Stomach (tissue), 9 donors: Measurements from ENCODE around the gene FCGR3A. TPM values are rescaled to one million over a fixed set of nuclear protein-coding genes. Genes with fewer than 3 reads are reported as not detected.

ENCODE experiments used
- DNase-seq, 2 donors: peaks; one replicate each; pipeline versions ENCODE4 v3.0.0 to v3.0.0-alpha.2; 2013 to 2019
- H3K27ac ChIP-seq, 5 donors: fragments of 200-600 bp in 4 of 5; sonication (generic) in 4 of 5; one replicate each; pipeline ENCODE4 v1.5.1; 2013 to 2019; ENCODE audit warnings: mild to moderate bottlenecking in 1 of 5, moderate library complexity in 1 of 5
- H3K27me3 ChIP-seq, 3 donors: fragments of 200-600 bp; sonication (generic); one replicate each; pipeline ENCODE4 v1.5.1; 2017 to 2019; ENCODE audit warnings: mixed run types in 1 of 3
- H3K36me3 ChIP-seq, 4 donors: fragments of 200-600 bp; sonication (generic); 1 replicate in 3 of 4; 2 replicates in 1 of 4; pipeline ENCODE4 v1.5.1; 2016 to 2019
- H3K4me1 ChIP-seq, 4 donors: fragments of 200-600 bp; sonication (generic); one replicate each; pipeline ENCODE4 v1.5.1; 2016 to 2019
- H3K4me3 ChIP-seq, 4 donors: fragments of 200-600 bp; sonication (generic) in 3 of 4; one replicate each; pipeline ENCODE4 v1.5.1; 2016 to 2019; ENCODE audit warnings: mild to moderate bottlenecking in 1 of 4
- H3K9me3 ChIP-seq, 4 donors: fragments of 200-600 bp; sonication (generic); one replicate each; pipeline ENCODE4 v1.5.1; 2016 to 2019
- EP300 ChIP-seq: sonication (generic); formaldehyde crosslinking; IDR thresholded peaks from one replicate; pipeline ENCODE4 v1.6.1; 2017; ENCODE audit warnings: antibody characterized with exemption
- POLR2A ChIP-seq, 4 donors: fragments of 450-650 bp; IDR thresholded peaks; one replicate each; pipeline ENCODE4 v1.6.1; 2016; ENCODE audit warnings: antibody characterized with exemption in 4 of 4, control low read depth in 2 of 4, mild to moderate bottlenecking in 1 of 4, moderate library complexity in 1 of 4
- POLR2AphosphoS5 ChIP-seq, 3 donors: sonication (generic); formaldehyde crosslinking; IDR thresholded peaks; one replicate each; pipeline ENCODE4 v1.6.1; 2016; ENCODE audit warnings: antibody characterized with exemption in 3 of 3
- WGBS, 5 donors: extraction: QIAGEN DNeasy Blood & Tissue Kit in 3 of 5; methylation state at CpG; one replicate each; pipeline versions ENCODE4 v1.1.5 to v1.1.7; 2013 to 2018; 5-methylcytosine and 5-hydroxymethylcytosine counted together
- intact Hi-C: fragments of 100-400 bp; cut with DNase I; formaldehyde crosslinking; loops from one replicate; pipeline ENCODE4 v1.15.1; 2023; ENCODE audit warnings: low total_unique reads
- polyA plus RNA-seq, 3 donors: library from polyadenylated mRNA; stranded (reverse); fragments of 200-250 nt; gene quantifications; one replicate each; pipeline ENCODE4 v1.2.3, GENCODE V29; 2013
- total RNA-seq, 5 donors: library from RNA; depleted of rRNA; stranded (reverse); fragments of >200 nt; gene quantifications; one replicate each; pipeline versions ENCODE4 v1.1.0 to v1.2.3, GENCODE V29; 2014 to 2016
- TF ChIP-seq, protein P1 (sequence below), 7 experiments: fragments of 450-650 bp in 4 of 7; fragments of 200-600 bp in 3 of 7; sonication (generic) in 3 of 7; IDR thresholded peaks; one replicate each; pipeline ENCODE4 v1.5.1; 2016 to 2019; ENCODE audit warnings: antibody characterized with exemption in 7 of 7, control low read depth in 2 of 7, mild to moderate bottlenecking in 1 of 7
- donor health status: healthy with polysubstance abuse.
- donor health status: Bipolar disorder and iron deficiency.
- donor health status: healthy.

Gene FCGR3A
- total and polyA plus RNA-seq, 8 donors: 2.2 to 18.0 (median 6.7) TPM; not detected in 1

GRCh38 chr1:161499099-161500039, 50.2 kb downstream of the FCGR3A start:
- TF ChIP-seq POLR2AphosphoS5 (IDR thresholded peaks at IDR 0.05) (no peak), POLR2A (IDR thresholded peaks at IDR 0.05) (no peak), EP300 (no peak)
- TF ChIP-seq, protein P1, sequence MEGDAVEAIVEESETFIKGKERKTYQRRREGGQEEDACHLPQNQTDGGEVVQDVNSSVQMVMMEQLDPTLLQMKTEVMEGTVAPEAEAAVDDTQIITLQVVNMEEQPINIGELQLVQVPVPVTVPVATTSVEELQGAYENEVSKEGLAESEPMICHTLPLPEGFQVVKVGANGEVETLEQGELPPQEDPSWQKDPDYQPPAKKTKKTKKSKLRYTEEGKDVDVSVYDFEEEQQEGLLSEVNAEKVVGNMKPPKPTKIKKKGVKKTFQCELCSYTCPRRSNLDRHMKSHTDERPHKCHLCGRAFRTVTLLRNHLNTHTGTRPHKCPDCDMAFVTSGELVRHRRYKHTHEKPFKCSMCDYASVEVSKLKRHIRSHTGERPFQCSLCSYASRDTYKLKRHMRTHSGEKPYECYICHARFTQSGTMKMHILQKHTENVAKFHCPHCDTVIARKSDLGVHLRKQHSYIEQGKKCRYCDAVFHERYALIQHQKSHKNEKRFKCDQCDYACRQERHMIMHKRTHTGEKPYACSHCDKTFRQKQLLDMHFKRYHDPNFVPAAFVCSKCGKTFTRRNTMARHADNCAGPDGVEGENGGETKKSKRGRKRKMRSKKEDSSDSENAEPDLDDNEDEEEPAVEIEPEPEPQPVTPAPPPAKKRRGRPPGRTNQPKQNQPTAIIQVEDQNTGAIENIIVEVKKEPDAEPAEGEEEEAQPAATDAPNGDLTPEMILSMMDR (IDR thresholded peaks at IDR 0.05): no peak
- Histone ChIP-seq H3K4me1 (no peaks in the 10 kb centered on the region), H3K4me3 (no peak overlapping the region), H3K9me3 (no peaks in the 10 kb centered on the region), H3K27ac (peak overlapping the region in 2 of 5 donors; percentile 33 to 56), H3K27me3 (peaks cover 0 to 15% (median 0%) of the 10 kb centered on the region in 3 donors), H3K36me3 (no peaks in the 10 kb centered on the region)
- intact Hi-C loops: no loop called here
- peak in 1 of 2 donors; percentile 33 for DNase-seq
- 77 to 83% (median 82%) methylated on average over 8 of the region's 8 CpGs for WGBS, 5 donors

GRCh38 chr1:161498646-161499045, 51.0 kb downstream of the FCGR3A start:
- H3K27me3 ChIP-seq: peaks cover 0 to 13% (median 0%) of the 10 kb centered on the region in 3 donors
- no peaks in the 10 kb centered on the region for H3K36me3 ChIP-seq
- H3K4me1 ChIP-seq: no peaks in the 10 kb centered on the region
- TF ChIP-seq POLR2AphosphoS5 (IDR thresholded peaks at IDR 0.05) (no peak), POLR2A (IDR thresholded peaks at IDR 0.05) (no peak), EP300 (no peak)
- TF ChIP-seq, protein P1 (IDR thresholded peaks at IDR 0.05): no peak
- 88 to 100% (median 94%) methylated on average over 2 of the region's 2 CpGs for WGBS, 5 donors
- H3K9me3 ChIP-seq: no peaks in the 10 kb centered on the region
- H3K27ac ChIP-seq: no peak overlapping the region
- H3K4me3 ChIP-seq: no peak overlapping the region
- DNase-seq: no peak
- intact Hi-C loops: no loop called here

DNA sequence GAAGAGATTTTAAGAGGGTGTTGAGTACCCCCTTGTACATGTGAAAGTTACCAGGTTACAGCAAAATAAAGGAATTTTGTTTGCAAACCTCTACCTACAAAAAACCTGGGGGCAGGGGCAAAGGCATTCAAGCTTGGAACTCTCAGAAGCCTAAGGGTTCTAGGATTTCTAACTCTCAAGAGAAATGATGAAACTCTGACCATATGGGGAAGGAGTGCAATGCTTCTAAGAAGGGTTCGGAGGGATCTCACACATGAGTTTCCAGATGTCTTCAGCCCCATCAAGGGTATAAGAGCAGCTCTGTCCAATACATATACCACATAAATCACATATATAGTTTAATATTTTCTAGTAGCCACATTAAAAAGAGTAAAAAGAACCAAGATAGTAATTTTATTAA, 51.7 kb downstream of the FCGR3A start:
- intact Hi-C loops: no loop called here
- WGBS, 5 donors: 74 to 94% (median 89%) methylated on average over 1 of the region's 1 CpG
- peaks cover 0 to 6% (median 0%) of the 10 kb centered on the region in 3 donors for H3K27me3 ChIP-seq
- DNase-seq: no peak
- H3K4me3 ChIP-seq: no peak overlapping the region
- TF ChIP-seq POLR2A (IDR thresholded peaks at IDR 0.05): no peak
- TF ChIP-seq, protein P1 (IDR thresholded peaks at IDR 0.05): no peak
- no peak for TF ChIP-seq EP300
- no peak for TF ChIP-seq POLR2AphosphoS5 (IDR thresholded peaks at IDR 0.05)
- H3K9me3 ChIP-seq: no peaks in the 10 kb centered on the region
- no peak overlapping the region for H3K27ac ChIP-seq
- no peaks in the 10 kb centered on the region for H3K4me1 ChIP-seq
- H3K36me3 ChIP-seq: no peaks in the 10 kb centered on the region

- H3K27me3 ChIP-seq: peaks cover 0 to 24% (median 0%) of the 10 kb centered on the region in 3 donors
- no peak for DNase-seq
- no peaks in the 10 kb centered on the region for H3K4me1 ChIP-seq
- H3K36me3 ChIP-seq: no peaks in the 10 kb centered on the region
- intact Hi-C loops: no loop called here
- H3K27ac ChIP-seq: no peak overlapping the region
- H3K9me3 ChIP-seq: no peaks in the 10 kb centered on the region
- no peak overlapping the region for H3K4me3 ChIP-seq
- TF ChIP-seq POLR2A (IDR thresholded peaks at IDR 0.05) (no peak), EP300 (no peak), POLR2AphosphoS5 (IDR thresholded peaks at IDR 0.05) (no peak)
- TF ChIP-seq, protein P1 (IDR thresholded peaks at IDR 0.05): no peak
These were observed 54.1 kb downstream of the FCGR3A start for GRCh38 chr1:161495490-161495889.
